HG02759 (cell line): ENCODE results near the gene GREB1L.

Experiments used
- ATAC-seq: cut with Tn5 transposase; IDR thresholded peaks from one replicate; pipeline ENCODE4 v1.9.1; 2021; ENCODE audit warnings: mild to moderate bottlenecking, moderate library complexity; ENCODE audit not compliant: unreplicated experiment

The GREB1L gene

DNA sequence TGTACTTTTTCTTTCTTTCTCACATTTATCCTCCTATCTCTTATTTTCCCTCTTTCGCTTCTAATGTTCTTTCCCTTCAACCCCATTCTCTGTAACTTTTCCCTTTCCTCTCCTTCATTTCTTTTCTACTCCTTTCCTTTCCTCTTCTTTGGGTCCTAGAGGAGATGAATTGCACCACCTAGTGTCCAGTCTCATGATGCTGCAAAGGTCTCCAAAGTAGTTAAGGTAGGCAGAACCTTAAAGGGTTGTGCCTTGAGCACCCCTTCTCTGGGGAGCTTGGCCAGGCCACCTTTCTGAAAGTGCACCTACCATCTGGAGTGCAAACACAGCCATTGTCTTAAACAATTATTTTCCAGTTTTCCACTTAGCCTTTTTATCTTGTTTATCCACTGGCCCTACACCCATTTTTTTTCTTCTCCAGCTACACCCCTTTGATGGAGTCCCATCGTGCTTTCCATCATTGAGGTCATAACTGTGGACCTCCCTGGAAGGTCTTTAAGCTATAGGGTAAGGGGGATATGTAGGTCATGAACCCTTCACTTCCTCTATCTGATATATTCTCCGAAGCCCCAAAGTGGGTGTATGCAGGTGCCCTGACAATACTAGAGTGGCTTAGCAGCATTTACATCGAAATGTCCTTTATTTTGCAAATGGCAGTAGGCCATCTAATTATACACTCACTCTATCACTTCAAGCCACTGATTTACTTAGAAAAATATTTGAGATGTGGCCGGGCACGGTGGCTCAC is 202.6 kb downstream of the GREB1L start:
- ATAC-seq: peak; percentile 54

DNA sequence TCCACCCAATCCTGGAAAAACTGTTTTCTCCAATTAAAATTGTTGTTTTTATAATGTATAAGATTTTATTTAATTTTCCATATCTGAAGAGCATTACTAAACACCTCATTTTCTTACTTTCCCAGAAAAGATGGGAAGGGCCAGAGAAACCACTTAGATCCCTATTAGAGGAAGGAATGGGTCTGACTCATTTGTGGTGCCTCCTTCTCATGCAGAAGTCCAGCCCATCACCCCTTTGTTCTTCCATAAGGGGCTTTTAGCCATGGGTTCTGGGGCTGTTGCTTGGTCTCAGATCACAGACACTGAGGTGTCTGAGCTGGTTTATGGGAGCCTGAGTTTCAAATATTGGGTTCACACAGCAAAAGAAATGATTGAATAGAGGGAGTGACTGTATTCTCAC is 206.3 kb downstream of the GREB1L start:
- ATAC-seq: no peak

DNA sequence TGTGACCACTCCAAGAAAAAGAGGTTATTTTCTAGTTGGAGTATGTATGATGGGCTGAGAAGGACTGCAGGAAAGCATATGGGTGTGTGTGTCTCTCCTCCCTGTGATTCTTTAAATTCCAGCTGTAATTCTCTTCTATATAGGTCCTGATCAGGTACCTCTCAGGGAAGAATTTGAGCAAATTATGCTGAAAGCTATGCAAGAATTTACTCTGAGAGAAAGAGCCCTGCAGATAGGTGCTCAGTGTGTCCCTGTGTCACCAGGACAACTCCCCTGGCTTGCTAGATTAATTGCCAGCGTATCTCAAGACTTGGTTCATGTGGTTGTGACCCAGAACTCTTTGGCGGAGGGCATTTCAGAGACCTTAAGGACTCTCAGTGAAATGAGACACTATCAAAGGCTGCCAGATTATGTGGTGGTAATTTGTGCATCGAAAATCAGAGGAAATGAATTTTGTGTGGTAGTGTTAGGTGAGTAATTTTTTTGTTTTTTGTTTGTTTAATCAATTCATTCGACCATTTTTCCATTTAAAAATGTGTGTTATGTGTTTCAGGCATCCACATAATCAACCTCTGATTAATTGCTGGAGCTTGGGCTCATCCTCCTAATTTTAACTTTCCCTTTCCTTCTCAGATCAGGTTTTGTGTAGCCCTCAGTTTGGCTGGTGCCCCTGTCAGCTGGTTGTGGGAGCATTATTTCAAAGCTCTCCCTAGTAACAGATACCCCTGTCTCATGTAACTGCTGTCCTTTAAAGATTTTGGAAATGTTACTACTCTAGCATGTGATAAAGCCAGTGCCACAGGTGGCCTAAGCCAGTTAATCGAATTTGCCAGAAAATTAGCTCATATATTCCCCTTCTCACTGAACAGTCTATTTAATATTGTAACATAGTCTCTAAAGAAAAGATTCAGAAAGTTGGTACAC is 207.6 kb downstream of the GREB1L start:
- ATAC-seq: no peak

DNA sequence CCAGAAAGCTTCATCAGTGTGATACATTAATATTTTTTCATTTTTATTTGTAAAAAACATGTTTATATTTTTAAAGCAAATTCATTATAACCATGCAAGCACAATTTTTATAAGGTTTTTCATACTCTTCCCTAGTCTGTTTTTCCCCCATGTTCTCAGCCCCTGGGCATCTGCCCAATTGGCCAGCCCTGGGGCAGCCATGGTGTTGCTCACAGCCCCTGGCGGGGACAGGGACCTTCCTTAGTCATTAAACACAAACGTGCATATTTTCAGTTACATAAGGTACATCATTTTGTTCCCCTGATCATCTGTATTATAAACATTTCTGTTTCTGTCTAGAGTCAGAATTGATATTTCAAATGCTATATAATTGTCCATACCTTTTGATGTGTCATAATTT is 208.5 kb downstream of the GREB1L start:
- no peak for ATAC-seq

DNA sequence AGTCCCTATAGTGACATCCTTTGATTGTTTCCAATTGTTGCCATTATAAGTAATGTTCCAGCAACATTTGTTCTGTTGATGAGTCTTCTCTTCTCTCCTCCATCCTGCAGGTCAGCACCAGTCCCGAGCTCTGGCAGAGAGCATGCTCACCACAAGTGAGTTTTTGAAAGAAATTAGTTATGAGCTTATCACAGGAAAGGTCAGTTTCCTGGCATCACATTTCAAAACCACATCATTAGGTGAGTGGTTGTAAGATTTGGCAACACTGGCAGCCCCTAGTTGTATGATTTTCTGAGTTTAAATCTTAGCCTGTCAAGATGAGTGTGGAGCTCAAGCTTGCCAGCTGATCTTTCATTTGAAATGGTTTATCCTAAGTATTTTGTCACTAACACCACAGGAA is 208.9 kb downstream of the GREB1L start:
- ATAC-seq: no peak

DNA sequence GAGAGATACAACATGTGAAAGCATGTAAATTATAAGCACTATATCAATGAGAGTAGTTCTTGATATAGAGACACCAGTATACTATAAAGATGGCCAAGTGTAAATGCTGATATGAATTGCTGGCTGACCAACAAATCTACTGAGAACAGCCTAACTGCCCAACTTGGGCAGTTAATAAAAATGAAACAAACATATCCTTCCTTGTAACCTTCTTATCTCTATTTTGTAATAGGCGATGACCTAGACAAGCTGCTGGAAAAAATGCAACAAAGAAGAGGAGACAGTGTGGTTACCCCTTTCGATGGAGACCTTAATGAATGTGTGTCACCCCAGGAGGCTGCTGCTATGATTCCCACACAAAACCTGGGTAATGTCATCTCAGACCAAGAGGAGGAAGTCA is 209.8 kb downstream of the GREB1L start:
- no peak for ATAC-seq

DNA sequence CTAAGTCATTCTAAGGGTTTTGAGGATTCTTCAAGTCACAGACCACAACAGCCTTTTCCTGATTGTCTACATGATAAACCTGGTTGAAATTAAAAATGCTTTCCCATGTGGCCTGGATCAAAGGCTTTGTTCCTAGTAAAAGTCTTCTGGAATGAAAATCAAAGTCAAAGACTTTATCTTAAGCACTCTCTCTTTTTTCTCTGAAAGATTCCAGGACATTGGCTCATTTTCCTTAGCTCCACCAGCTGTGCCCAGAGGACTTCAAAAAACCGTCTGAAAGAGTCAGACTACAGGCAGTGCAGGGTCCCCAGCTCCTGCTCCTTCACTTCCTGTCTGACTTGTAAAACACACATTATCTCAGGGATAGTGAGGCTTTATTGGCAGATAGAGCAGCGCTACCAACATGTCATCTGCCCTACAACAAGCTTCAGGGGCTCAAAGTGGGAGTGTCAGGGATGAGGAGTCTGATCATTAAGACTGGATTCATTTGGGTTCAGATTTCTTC is 210.3 kb downstream of the GREB1L start:
- ATAC-seq: no peak

DNA sequence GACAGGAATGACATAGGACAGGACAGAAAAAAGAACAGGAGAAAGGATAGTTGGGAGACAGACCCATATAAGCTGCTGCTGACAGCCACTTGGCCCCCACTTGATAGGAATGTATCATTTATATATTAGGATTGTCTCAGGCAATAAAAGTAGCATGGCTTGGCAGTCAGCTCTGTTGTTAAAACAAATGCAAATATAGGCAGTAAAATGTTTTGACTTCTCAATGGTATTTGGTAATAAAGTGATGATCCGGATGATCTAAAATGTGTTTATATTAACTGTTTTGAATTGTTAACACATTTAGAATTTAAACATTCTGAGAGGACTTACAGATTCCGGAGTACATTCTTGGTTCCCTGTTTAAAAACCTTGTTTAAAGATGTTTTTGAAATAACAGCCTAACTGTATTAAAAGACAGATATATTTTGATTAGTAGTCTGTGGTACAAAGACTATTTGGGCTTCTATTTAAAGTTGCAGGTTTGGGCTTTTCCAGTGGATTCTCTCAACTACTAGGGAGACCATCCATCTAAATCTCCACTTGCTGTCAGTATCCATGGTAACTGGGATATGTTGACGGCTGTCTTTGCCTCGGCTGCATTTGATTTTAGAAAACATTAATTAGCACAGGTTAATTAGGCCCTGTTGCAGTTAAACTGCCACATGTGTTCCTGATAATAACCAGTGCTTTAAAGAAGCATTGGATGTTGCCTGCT is 210.9 kb downstream of the GREB1L start:
- ATAC-seq: no peak

DNA sequence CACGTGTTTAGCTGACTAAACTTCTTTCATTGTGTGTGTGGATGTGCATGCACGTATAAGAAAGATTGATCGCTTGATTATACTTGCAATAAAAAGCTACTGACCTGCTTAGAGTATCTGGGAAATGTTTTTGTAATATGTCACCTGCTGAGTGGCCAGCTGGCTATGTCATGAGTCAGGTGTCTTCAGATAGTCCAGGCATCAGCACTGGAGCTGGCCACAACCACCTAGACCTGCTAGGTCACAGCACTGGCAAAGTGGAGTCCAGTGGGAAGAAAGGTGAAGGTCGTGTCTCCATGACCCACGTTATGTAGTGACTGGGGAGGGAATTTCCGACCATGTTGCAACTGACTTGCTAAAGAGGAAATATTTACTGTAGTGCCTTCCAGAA is 211.5 kb downstream of the GREB1L start:
- no peak for ATAC-seq

DNA sequence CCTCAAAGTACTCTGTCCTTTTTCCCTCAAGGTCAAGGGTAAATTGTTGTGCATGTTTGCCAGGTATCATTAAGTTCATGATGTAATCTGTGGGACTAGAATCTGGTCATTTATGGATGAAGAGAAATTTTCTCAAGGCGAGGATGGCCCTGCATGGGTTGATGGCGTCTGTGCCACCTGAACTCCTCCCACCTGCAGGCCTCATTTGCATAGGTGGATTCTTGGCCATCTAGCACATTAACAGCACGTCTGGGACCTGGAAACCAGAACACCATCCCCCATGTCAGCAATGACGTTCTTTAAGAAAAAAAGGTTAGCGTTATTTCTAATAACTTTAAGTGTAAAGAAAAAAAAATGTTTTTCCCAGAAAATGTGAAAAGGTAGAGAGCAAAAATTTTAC is 212.7 kb downstream of the GREB1L start:
- ATAC-seq: no peak

DNA sequence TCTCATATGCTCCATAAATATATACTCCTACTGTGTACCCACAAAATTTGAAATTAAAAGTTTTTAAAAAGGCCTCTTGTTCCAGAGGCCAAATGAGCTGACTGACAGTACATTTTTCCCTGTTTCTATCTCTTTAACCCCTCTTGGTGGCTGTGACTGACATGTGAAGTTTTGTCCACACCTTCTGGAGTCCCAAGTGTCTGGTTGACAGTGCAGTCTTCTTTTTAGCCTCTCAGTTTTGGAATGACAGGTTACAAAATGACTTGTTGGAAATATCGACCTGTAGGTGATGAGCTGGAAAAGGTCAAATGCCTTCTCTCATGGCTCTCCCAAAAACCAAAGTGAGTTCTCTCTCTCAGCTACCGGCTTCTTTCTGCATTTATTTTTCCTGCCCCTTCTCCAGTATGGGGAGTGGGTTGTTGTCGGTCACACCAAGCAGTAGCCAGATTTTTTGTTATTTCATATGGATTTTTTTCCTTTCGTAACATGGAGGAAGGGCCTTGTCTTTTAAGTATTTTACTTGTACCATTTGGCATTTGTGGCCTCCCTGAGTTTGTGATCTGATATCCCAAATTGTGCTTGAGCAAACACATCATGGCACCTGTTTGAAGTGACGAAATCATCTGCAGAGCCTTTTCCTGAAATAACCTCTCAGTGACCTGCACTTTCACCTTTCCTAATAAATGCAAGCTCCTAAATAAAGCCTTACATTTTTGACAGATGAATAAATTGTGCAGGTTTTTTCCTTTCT is 214.6 kb downstream of the GREB1L start:
- no peak for ATAC-seq

DNA sequence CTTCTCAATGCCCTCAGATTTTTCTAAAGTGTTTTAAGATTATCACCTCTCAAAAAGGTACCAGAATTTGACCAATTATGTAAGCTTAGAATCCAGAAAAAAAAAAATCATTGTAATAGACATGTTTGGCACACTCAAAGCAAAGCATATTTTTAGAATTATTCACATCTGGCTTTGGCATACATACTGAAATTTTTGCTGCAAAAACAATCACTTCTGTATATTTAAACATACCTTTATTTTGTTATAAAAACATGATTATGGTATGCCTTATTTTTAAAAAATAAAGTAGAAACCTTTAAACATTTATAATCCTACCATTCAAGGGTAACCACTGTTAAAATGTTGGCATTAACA is 215.1 kb downstream of the GREB1L start:
- ATAC-seq: no peak

DNA sequence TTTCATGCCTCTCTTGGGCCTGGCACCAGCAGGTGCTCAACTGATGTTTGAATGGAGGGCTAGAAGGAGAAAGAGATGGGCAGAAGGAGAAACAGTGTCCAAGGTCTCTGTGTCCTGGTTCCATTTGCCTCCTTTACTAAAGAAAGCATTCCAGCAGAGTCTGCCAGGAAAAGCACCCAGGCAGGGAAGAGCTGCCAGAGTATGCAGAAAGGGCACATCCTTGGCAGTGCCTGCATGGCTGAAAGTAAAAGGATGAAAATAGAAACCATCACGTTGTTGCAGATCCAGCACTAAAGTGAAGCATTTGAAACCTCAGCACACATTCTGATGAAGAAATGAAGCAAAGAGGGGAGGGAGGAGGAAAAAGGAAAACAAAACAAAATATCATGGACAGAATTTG is 216.3 kb downstream of the GREB1L start:
- ATAC-seq: no peak

DNA sequence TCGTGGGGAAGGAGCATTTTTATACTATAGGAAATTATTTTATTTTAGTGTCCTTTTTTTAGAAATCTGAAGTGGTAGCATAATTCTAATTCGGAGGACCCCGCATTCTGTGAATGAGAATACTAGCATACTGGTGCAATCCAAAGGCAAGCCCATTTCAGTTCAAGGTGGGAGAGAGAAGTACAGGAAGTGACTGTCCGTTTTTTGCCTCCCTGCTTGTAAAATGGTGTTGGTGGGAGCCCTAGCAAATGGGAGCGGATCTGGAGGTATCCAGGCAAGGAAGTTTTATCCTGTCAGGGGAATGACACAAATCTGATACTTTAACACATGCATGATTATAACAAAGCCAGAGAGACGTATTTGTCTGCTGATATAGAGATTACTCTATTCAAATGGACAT is 216.8 kb downstream of the GREB1L start:
- no peak for ATAC-seq

DNA sequence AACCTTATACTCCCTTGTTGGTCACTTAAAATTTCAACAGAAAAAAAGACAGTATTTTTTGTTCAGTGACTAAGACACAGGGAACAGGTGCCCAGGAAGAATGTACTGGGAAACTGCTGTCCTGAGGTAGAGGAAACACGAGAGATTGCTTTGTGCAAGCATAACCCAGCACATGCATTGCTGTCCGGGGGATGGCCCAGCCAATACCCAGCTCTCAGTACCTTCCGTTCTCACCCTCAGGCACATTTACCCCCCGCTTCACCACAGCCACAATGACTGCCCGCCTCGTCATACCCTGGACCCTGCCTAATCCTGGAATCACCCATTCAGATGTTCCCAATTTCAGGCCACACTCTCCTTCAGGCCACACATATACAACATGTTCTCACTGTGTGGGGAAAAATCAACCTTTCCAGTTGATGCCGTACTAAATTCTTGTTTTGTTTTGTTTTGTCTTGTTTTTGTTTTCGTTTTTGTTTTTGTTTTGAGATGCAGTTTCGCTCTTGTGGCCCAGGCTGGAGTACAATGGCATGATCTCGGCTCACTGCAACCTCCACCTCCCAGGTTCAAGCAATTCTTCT is 217.8 kb downstream of the GREB1L start:
- ATAC-seq: no peak

DNA sequence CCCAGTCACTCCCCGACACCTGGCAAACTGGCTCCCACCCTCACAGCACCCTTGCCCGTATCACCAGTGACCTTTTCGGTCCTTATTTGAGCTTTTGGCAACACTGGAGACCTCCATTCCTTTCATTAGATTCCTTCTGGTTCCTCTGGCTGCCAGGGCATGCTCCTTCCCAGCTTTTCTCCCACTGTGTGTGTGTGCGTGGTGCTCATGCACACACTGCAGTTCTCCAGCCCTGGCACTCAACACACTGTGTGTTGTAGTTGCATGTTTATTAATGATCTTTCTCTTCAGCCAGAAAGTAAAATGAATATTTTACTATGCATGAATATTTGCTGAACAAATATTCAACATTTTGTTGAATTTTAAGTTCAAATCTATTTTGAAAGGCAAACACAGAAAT is 219.4 kb downstream of the GREB1L start:
- ATAC-seq: no peak

DNA sequence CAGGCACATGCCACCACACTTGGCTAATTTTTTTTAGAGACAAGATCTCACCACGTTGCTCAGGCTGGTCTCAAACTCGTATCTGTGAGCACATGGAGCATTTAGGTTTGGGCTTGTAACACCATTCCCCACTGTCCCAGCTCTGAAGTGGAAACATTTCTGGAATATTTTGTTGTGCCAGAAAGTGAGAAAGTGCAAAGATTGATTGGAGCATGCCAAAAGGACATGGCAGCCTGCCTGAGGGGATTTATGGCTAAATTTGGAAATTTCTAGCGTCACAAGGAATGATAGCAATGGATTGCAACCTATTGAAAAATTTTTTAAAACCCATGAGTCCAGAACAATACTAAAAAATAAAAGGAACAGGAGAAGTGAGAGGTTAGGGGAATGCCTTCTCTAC is 221.7 kb downstream of the GREB1L start:
- no peak for ATAC-seq

DNA sequence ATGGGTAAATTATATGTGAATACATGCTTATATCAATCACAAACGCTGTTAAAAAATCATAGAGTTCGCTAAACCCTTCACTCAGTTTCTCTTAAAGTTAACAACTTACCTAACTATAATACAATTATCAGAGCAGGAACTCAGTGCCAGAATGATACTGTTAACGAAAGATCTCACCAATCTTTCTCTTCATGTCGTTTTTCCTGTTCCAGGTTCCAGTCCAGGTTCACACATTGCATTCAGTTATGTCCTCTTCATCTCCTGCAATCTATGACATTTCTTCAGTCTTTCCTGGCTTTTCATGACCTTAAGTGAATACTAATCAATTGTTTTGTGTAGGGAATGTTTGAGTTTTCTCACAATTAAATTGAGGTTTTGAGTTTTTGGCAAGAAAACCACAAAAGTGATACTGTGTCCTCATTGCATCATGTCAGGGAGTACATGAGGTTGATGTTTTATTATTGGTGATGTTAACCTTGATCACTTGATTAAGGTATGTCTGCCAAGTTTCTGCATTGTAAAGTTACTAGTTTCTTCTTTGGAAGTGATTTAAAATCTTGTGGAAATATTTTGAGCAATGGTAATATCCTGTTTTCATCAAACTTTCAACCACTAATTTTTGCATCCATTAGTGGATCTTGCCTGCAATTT is 226.6 kb downstream of the GREB1L start:
- no peak for ATAC-seq

DNA sequence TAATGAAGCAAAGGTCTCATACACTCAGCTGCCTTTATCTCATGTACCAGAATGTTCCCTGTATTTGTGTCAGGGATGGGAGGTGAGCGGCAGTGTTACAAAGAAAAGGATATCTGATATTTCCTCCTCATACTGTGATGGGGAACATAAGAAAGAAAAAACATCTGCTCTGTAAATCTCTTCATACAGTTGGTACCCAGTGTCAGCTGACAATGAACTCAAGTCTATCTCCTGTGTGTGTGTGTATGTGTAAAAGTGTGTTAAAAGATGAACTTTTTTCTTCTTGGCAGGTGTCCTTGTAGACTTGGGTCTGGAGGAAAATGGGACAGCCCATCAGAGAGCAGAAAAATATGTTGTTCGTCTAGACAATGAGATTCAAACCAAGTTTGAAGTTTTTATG is 230.7 kb downstream of the GREB1L start:
- ATAC-seq: no peak

DNA sequence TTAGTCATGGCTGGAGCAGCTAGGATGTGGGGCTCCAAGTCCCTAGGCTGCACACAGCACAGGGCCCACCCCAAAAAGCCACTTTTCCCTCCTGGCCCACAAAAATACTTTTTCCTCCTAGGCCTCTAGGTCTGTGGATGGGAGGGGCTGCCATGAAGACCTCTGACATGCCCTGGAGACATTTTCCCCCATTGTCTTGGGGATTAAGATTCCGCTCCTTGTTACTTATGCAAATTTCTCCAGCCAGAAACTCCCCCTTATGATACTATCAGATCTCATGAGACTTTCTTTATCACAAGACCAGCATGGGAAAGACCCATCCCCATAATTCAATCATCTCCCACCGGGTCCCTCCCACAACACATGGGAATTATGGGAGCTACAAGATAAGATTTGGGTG is 232.6 kb downstream of the GREB1L start:
- no peak for ATAC-seq
